SK-N-SH (cell line): ENCODE results near the gene HOXA2. TPM values are rescaled to one million over a fixed set of nuclear protein-coding genes. Genes with fewer than 3 reads are reported as not detected.

Source experiments
- CTCF ChIA-PET: fragments of 300-600, 350-600 bp; formaldehyde crosslinking; extraction: SDS; loops from one replicate; lab custom pipeline; 2021; lab: Yijun Ruan, JAX
- POLR2A ChIA-PET: fragments of 350-600 bp; sonication (Branson Sonifier 250); formaldehyde crosslinking; extraction: SDS; loops from one replicate; lab custom pipeline; 2020; ENCODE audit warnings: antibody characterized with exemption, inconsistent platforms; lab: Yijun Ruan, JAX
- DNase-seq: peaks from one replicate; pipeline ENCODE4 v3.0.0; 2012
- H2AFZ ChIP-seq: fragments of 200-600 bp; sonication (generic); 2 replicates; pipeline ENCODE4 v1.8.1; 2016; ENCODE audit warnings: antibody characterized with exemption, mild to moderate bottlenecking, low read depth
- H3F3A ChIP-seq: fragments of 200-600 bp; sonication (generic); replicated peaks from 2 replicates; pipeline ENCODE3; 2016; ENCODE audit warnings: antibody characterized with exemption, mild to moderate bottlenecking; ENCODE audit not compliant: insufficient read depth
- H3K27ac ChIP-seq, 2 experiments: fragments of 200-500 bp in 1 of 2; fragments of 200-600 bp in 1 of 2; sonication (Bioruptor generic) in 1 of 2; sonication (generic), shearing (Covaris generic) in 1 of 2; 2 replicates each; pipeline versions ENCODE4 v1.5.1 to v1.6.1; 2014 to 2016; ENCODE audit warnings: low read depth in 2 of 2, inconsistent platforms in 1 of 2, low read length in 1 of 2, mild to moderate bottlenecking in 1 of 2, mixed read lengths in 1 of 2
- H3K27me3 ChIP-seq: fragments of 200-600 bp; sonication (generic), shearing (Covaris generic); 2 replicates; pipeline ENCODE4 v1.6.1; 2016; ENCODE audit warnings: mixed run types; ENCODE audit not compliant: insufficient read depth
- H3K36me3 ChIP-seq, 2 experiments: fragments of 200-500 bp in 1 of 2; fragments of 200-600 bp in 1 of 2; sonication (Bioruptor generic) in 1 of 2; sonication (generic) in 1 of 2; replicated peaks in 1 of 2; 2 replicates each; pipeline versions ENCODE3 to v1.5.1; 2014 to 2016; ENCODE audit warnings: low read length in 1 of 2, mild to moderate bottlenecking in 1 of 2; ENCODE audit not compliant: insufficient read depth in 2 of 2, control insufficient read depth in 1 of 2
- H3K4me1 ChIP-seq, 2 experiments: fragments of 200-500 bp in 1 of 2; fragments of 200-600 bp in 1 of 2; sonication (Bioruptor generic) in 1 of 2; sonication (generic), shearing (Covaris generic) in 1 of 2; 2 replicates each; pipeline versions ENCODE4 v1.5.1 to v1.6.1; 2014 to 2016; ENCODE audit warnings: low read depth in 1 of 2, low read length in 1 of 2, mixed run types in 1 of 2; ENCODE audit not compliant: insufficient read depth in 2 of 2, control insufficient read depth in 1 of 2
- H3K4me2 ChIP-seq: fragments of 200-600 bp; sonication (generic), shearing (Covaris generic); 2 replicates; pipeline ENCODE4 v1.6.1; 2017; ENCODE audit warnings: mixed run types
- H3K4me3 ChIP-seq, 2 experiments: fragments of 200-500 bp in 1 of 2; fragments of 200-600 bp in 1 of 2; sonication (Bioruptor generic) in 1 of 2; sonication (generic), shearing (Covaris generic) in 1 of 2; 2 replicates each; pipeline versions ENCODE4 v1.5.1 to v1.8.1; 2014 to 2016; ENCODE audit warnings: low read depth in 2 of 2, inconsistent platforms in 1 of 2, low read length in 1 of 2, mild to moderate bottlenecking in 1 of 2, mixed read lengths in 1 of 2, moderate library complexity in 1 of 2
- H3K79me2 ChIP-seq: fragments of 200-600 bp; sonication (generic); 2 replicates; pipeline ENCODE4 v1.8.1; 2017; ENCODE audit warnings: mild to moderate bottlenecking; ENCODE audit not compliant: insufficient read depth
- H3K9ac ChIP-seq: fragments of 200-600 bp; sonication (generic); 2 replicates; pipeline ENCODE4 v1.6.1; 2017; ENCODE audit warnings: mixed run types
- H3K9me2 ChIP-seq: fragments of 200-600 bp; sonication (generic); 2 replicates; pipeline ENCODE4 v1.6.1; 2017; ENCODE audit warnings: mixed run types
- H3K9me3 ChIP-seq: fragments of 200-600 bp; sonication (generic); 2 replicates; pipeline ENCODE4 v1.6.1; 2017; ENCODE audit warnings: mixed run types, mild to moderate bottlenecking, moderate library complexity
- H4K20me1 ChIP-seq: fragments of 200-600 bp; sonication (generic); 2 replicates; pipeline ENCODE4 v1.6.1; 2017; ENCODE audit warnings: mild to moderate bottlenecking, mixed run types; ENCODE audit not compliant: insufficient read depth
- EP300 ChIP-seq, 2 experiments: IDR thresholded peaks; 2 replicates each; pipeline versions ENCODE4 v1.4.0 to v1.6.1; 2012; ENCODE audit warnings: borderline replicate concordance in 1 of 2, low read depth in 1 of 2, low read length in 1 of 2
- EZH2phosphoT487 ChIP-seq: fragments of 200-600 bp; sonication (generic); IDR thresholded peaks from 2 replicates; pipeline ENCODE4 v1.6.1; 2017; ENCODE audit warnings: low read depth, mixed run types, mild to moderate bottlenecking, antibody characterized with exemption, moderate library complexity, borderline replicate concordance
- FOXM1 ChIP-seq: IDR thresholded peaks from 2 replicates; pipeline ENCODE4 v1.4.0; 2012; ENCODE audit warnings: low read depth, mild to moderate bottlenecking
- GATA2 ChIP-seq: sonication (generic); formaldehyde crosslinking; IDR thresholded peaks from 2 replicates; pipeline ENCODE4 v1.5.0; 2020; ENCODE audit warnings: mild to moderate bottlenecking, missing genetic modification reagents
- JUND ChIP-seq: IDR thresholded peaks from 2 replicates; pipeline ENCODE4 v1.4.0; 2012
- MAX ChIP-seq: IDR thresholded peaks from 2 replicates; pipeline ENCODE4 v1.4.0; 2012; ENCODE audit warnings: low read depth
- MXI1 ChIP-seq: IDR thresholded peaks from 2 replicates; pipeline ENCODE4 v1.6.1; 2012; ENCODE audit warnings: mild to moderate bottlenecking, low read depth, low read length, improper control_type of control experiment
- NRF1 ChIP-seq: IDR thresholded peaks from 2 replicates; pipeline ENCODE4 v1.6.1; 2012; ENCODE audit warnings: low read depth, mild to moderate bottlenecking, low read length
- POLR2AphosphoS5 ChIP-seq: IDR thresholded peaks from 2 replicates; pipeline ENCODE4 v1.6.1; 2012; ENCODE audit warnings: low read depth, low read length
- RAD21 ChIP-seq: IDR thresholded peaks from 2 replicates; pipeline ENCODE4 v1.6.1; 2012; ENCODE audit warnings: mild to moderate bottlenecking, low read length
- REST ChIP-seq: IDR thresholded peaks from 2 replicates; pipeline ENCODE4 v1.6.1; 2012; ENCODE audit warnings: mild to moderate bottlenecking, low read depth, low read length, moderate library complexity
- RFX5 ChIP-seq: IDR thresholded peaks from 2 replicates; pipeline ENCODE4 v1.6.1; 2012; ENCODE audit warnings: mild to moderate bottlenecking, improper control_type of control experiment, low read length
- TCF12 ChIP-seq: IDR thresholded peaks from 2 replicates; pipeline ENCODE4 v1.4.0; 2012
- YY1 ChIP-seq: IDR thresholded peaks from 2 replicates; pipeline ENCODE4 v1.4.0; 2012; ENCODE audit warnings: low read depth, mild to moderate bottlenecking
- WGBS: methylation state at CpG from one replicate; pipeline ENCODE4 v1.1.6; 2017; ENCODE audit warnings: low lambda C conversion rate; 5-methylcytosine and 5-hydroxymethylcytosine counted together
- polyA plus RNA-seq, 3 experiments: library from polyadenylated mRNA; depleted of rRNA; stranded (reverse); fragments of >200 nt; gene quantifications; 2 replicates each; pipeline ENCODE4 v1.2.3, GENCODE V29; 2012

HOXA2 gene
- polyA plus RNA-seq, 1 of the 3 experiments (the other 2 are of a cell fraction), result not detected

- Histone ChIP-seq H3K27me3 (peaks cover 88% of the 10 kb centered on the region), H3K9me3 (no peaks in the 10 kb centered on the region), H2AFZ (no peak overlapping the region), H3F3A (no peaks in the 10 kb centered on the region), H4K20me1 (no peaks in the 10 kb centered on the region), H3K27ac (no peak overlapping the region), H3K9me2 (no peaks in the 10 kb centered on the region), H3K9ac (no peak overlapping the region), H3K4me1 (peaks cover 0 to 4% of the 10 kb centered on the region in 2 experiments; a peak in 1 of 4 replicates), H3K36me3 (no peaks in the 10 kb centered on the region), H3K79me2 (no peaks in the 10 kb centered on the region), H3K4me3 (no peak overlapping the region; a peak in 1 of 4 replicates)
- POLR2A ChIA-PET, result no interaction called here
- CTCF ChIA-PET, result interaction anchor here (1.0 to 5.8 kb wide), 3 partner anchors 14 to 16 kb away, joined by 3 to 36 read pairs (median 4); partner anchors contain the start of gene HOXA5
- WGBS, result 18% methylated on average over 24 of the region's 72 CpGs
- TF ChIP-seq POLR2AphosphoS5 (no peak), GATA2 (CRISPR knock-in tag) (no peak), NRF1 (no peak), YY1 (no peak), EZH2phosphoT487 (no peak), REST (no peak), MXI1 (no peak), FOXM1 (no peak), RFX5 (no peak), MAX (no peak), EP300 (IDR thresholded peaks at IDR 0.05; ENCODE audit: borderline replicate concordance in 1 of 2, low read depth in 1 of 2, low read length in 1 of 2) (no peak), TCF12 (no peak), JUND (no peak), RAD21 (no peak)
- TF ChIP-seq, all 33 proteins: peak for 0
- DNase-seq, result no peak
- no peak overlapping the region for H3K4me2 ChIP-seq
Measured at GRCh38 chr7:27129729-27130539, 27.5 kb upstream of the HOXA2 start.
